HepG2 (cell line): ENCODE results near the gene ABCC1. TPM values are rescaled to one million over a fixed set of nuclear protein-coding genes. Genes with fewer than 3 reads are reported as not detected.

Experiments
- BATF2 ChIP-seq: sonication (generic); formaldehyde crosslinking; IDR thresholded peaks from 2 replicates; pipeline ENCODE4 v1.8.0; 2022; ENCODE audit warnings: mild to moderate bottlenecking, missing genetic modification reagents, moderate library complexity
- CREM ChIP-seq, 2 experiments: sonication (generic) in 1 of 2; formaldehyde crosslinking in 1 of 2; IDR thresholded peaks; 2 replicates each; pipeline versions ENCODE4 v1.4.0 to v1.6.1; 2016 to 2020; ENCODE audit warnings: antibody characterized with exemption in 1 of 2, mild to moderate bottlenecking in 1 of 2, missing genetic modification reagents in 1 of 2
- CTCF ChIP-seq: sonication (generic); formaldehyde crosslinking; IDR thresholded peaks from 2 replicates; pipeline ENCODE4 v1.5.0; 2020; ENCODE audit warnings: mild to moderate bottlenecking, missing genetic modification reagents, moderate library complexity
- DMTF1 ChIP-seq: sonication (generic); formaldehyde crosslinking; IDR thresholded peaks from 2 replicates; pipeline ENCODE4 v1.4.0; 2020; ENCODE audit warnings: mild to moderate bottlenecking, missing genetic modification reagents
- ETV5 ChIP-seq: IDR thresholded peaks from 2 replicates; pipeline ENCODE4 v1.6.1; 2018; ENCODE audit warnings: missing biosample characterization, missing genetic modification reagents, inconsistent platforms, borderline replicate concordance
- ETV6 ChIP-seq: sonication (generic); formaldehyde crosslinking; conservative IDR thresholded peaks from 2 replicates; pipeline ENCODE4 v1.4.0; 2020; ENCODE audit warnings: missing genetic modification reagents
- GATAD1 ChIP-seq: IDR thresholded peaks from 2 replicates; pipeline ENCODE4 v1.6.1; 2016; ENCODE audit warnings: missing genetic modification reagents, missing compliant biosample characterization
- GZF1 ChIP-seq: sonication (generic); formaldehyde crosslinking; IDR thresholded peaks from 2 replicates; pipeline ENCODE4 v1.5.1; 2020; ENCODE audit warnings: mild to moderate bottlenecking, missing genetic modification reagents
- NAIF1 ChIP-seq: sonication (generic); formaldehyde crosslinking; IDR thresholded peaks from 2 replicates; pipeline ENCODE4 v1.5.0; 2020; ENCODE audit warnings: mild to moderate bottlenecking, missing genetic modification reagents, borderline replicate concordance
- PRDM4 ChIP-seq: sonication (generic); formaldehyde crosslinking; IDR thresholded peaks from 2 replicates; pipeline ENCODE4 v1.9.0; 2021; ENCODE audit warnings: missing genetic modification reagents, borderline replicate concordance
- PREB ChIP-seq: sonication (generic); formaldehyde crosslinking; IDR thresholded peaks from 2 replicates; pipeline ENCODE4 v1.4.0; 2020; ENCODE audit warnings: missing genetic modification reagents
- RXRB ChIP-seq: IDR thresholded peaks from 2 replicates; pipeline ENCODE4 v1.6.1; 2016; ENCODE audit warnings: borderline replicate concordance, missing genetic modification reagents, missing compliant biosample characterization
- THRA ChIP-seq: sonication (generic); formaldehyde crosslinking; IDR thresholded peaks from 2 replicates; pipeline ENCODE4 v1.4.0; 2020; ENCODE audit warnings: missing genetic modification reagents, borderline replicate concordance
- ZNF33B ChIP-seq: sonication (generic); formaldehyde crosslinking; IDR thresholded peaks from 2 replicates; pipeline ENCODE4 v1.5.1; 2020; ENCODE audit warnings: mild to moderate bottlenecking, missing genetic modification reagents
- ZSCAN21 ChIP-seq: sonication (generic); formaldehyde crosslinking; IDR thresholded peaks from 2 replicates; pipeline ENCODE4 v1.8.0; 2022; ENCODE audit warnings: mild to moderate bottlenecking, missing genetic modification reagents, moderate library complexity, borderline replicate concordance
- ZSCAN29 ChIP-seq: sonication (generic); formaldehyde crosslinking; conservative IDR thresholded peaks from 2 replicates; pipeline ENCODE4 v1.4.0; 2020; ENCODE audit warnings: mild to moderate bottlenecking, missing genetic modification reagents
- polyA plus RNA-seq, 8 experiments: library from polyadenylated mRNA; depleted of rRNA in 3 of 8; stranded (reverse) in 7 of 8; unstranded in 1 of 8; fragments of >200 nt; fragmentation: Illumina TruSeq in 4 of 8; extraction: Trizol in 4 of 8; gene quantifications; 2 replicates each; pipeline versions ENCODE4 v1.2.1 to v1.2.3, GENCODE V29; 2011 to 2016; ENCODE audit warnings: low read depth in 4 of 8, missing spikeins in 1 of 8, mixed read lengths in 1 of 8; ENCODE audit not compliant: insufficient read depth in 1 of 8
- total RNA-seq, 5 experiments: library from RNA; depleted of rRNA; stranded (reverse); fragments of >200 nt; fragmentation: Illumina TruSeq; extraction: Trizol; gene quantifications; 2 replicates each; pipeline ENCODE4 v1.2.3, GENCODE V29; 2016; ENCODE audit warnings: low read depth in 1 of 5

ABCC1 gene
- total and polyA plus RNA-seq, 2 of the 13 experiments (the other 11 are each of a cell fraction or from before 2014, with no cell fraction given): 13.0 to 30.6 TPM

GRCh38 chr16:15948532-15949209 lies 745 bp upstream of the ABCC1 start (continued):
- TF ChIP-seq PRDM4 (no peak), GATAD1 (no peak), DMTF1 (no peak), NAIF1 (CRISPR knock-in tag) (no peak), BATF2 (CRISPR knock-in tag) (no peak), CREM (IDR thresholded peaks at IDR 0.05) (no peak), CREM (CRISPR knock-in tag; IDR thresholded peaks at IDR 0.05) (no peak), RXRB (CRISPR knock-in tag) (no peak), ZSCAN29 (CRISPR knock-in tag) (no peak; the same call in 1 of the 2 replicates), ZNF33B (no peak), CTCF (no peak), ETV6 (CRISPR knock-in tag) (no peak), THRA (CRISPR knock-in tag) (no peak), PREB (no peak), GZF1 (CRISPR knock-in tag) (no peak), ETV5 (CRISPR knock-in tag) (0 out of 2 replicates have a peak, but pooled peaks have one; percentile 8), ZSCAN21 (no peak)
